ENCODE measurements around the gene MOCOS. TPM values are rescaled to one million over a fixed set of nuclear protein-coding genes. Genes with fewer than 3 reads are reported as not detected.

MOCOS gene
- total RNA-seq, 1 experiment from 2014 or later = 12.1 TPM

GRCh38 chr18:36241831-36242230 is 54.5 kb downstream of the MOCOS start:
- H3K9ac ChIP-seq (ENCODE audit: low read length) = no peak overlapping the region
- no peak for ATAC-seq

More at GRCh38 chr18:36241831-36242230, 54.5 kb downstream of the MOCOS start:
- ChIA-PET RAD21 (ENCODE audit: low non-redundant PET in 1 of 2, low total read pairs in 2 of 2, uncharacterized antibody in 2 of 2, unreplicated experiment in 2 of 2) (no interaction called here), POLR2A (no interaction called here), CTCF (no interaction called here)
- H3K4me3 ChIP-seq (replicated peaks in 1 of 2; ENCODE audit: low read depth in 1 of 2, low read length in 2 of 2) = no peak overlapping the region
- no peaks in the 10 kb centered on the region for H3K4me1 ChIP-seq (ENCODE audit: control insufficient read depth in 1 of 2, insufficient read depth in 2 of 2, low read length in 2 of 2)
- H3K27ac ChIP-seq (ENCODE audit: low read depth, low read length) = no peak overlapping the region
- H3K79me2 ChIP-seq (ENCODE audit: insufficient read depth, low read length) = no peaks in the 10 kb centered on the region
- no peaks in the 10 kb centered on the region for H3K27me3 ChIP-seq (ENCODE audit: insufficient read depth, low read length)
- H3K4me2 ChIP-seq (ENCODE audit: low read length) = no peak overlapping the region
- no peaks in the 10 kb centered on the region for H4K20me1 ChIP-seq (ENCODE audit: insufficient read depth)
- no peaks in the 10 kb centered on the region for H3K9me3 ChIP-seq (ENCODE audit: control insufficient read depth in 1 of 2, insufficient read depth in 1 of 2, low read depth in 1 of 2, low read length in 2 of 2)
- BruUV-seq (replicated peaks) = no TSS peak
- H3K9me2 ChIP-seq (ENCODE audit: insufficient read depth) = no peaks in the 10 kb centered on the region
- no peak overlapping the region for H2AFZ ChIP-seq (ENCODE audit: low read depth, low read length, poor library complexity, severe bottlenecking)
- H3K36me3 ChIP-seq (ENCODE audit: control insufficient read depth in 1 of 2, insufficient read depth in 2 of 2, low read length in 2 of 2) = no peaks in the 10 kb centered on the region
- no peak for DNase-seq (ENCODE audit: low read depth, low spot score)
- TF ChIP-seq FOSL1 (IDR thresholded peaks at IDR 0.05; ENCODE audit: low read depth) = no peak
- TF ChIP-seq ELF1 (IDR thresholded peaks at IDR 0.05; ENCODE audit: borderline replicate concordance, low read depth) = no peak
- TF ChIP-seq REST (IDR thresholded peaks at IDR 0.05; ENCODE audit: low read depth) = no peak
- no peak for TF ChIP-seq CBX3 (IDR thresholded peaks at IDR 0.05; ENCODE audit: low read depth)
- no peak for TF ChIP-seq CEBPB (IDR thresholded peaks at IDR 0.05; ENCODE audit: low read depth)
- no peak for TF ChIP-seq SIN3A (IDR thresholded peaks at IDR 0.05; ENCODE audit: low read depth)
- TF ChIP-seq CTCF (IDR thresholded peaks at IDR 0.05 in 2 of 3, conservative IDR thresholded peaks at IDR 0.05 in 1 of 3; ENCODE audit: borderline replicate concordance in 1 of 3, insufficient read depth in 1 of 3, low read depth in 2 of 3, low read length in 2 of 3) = no peak
- no peak for TF ChIP-seq POLR2AphosphoS5 (IDR thresholded peaks at IDR 0.05; ENCODE audit: low read depth, low read length)
- TF ChIP-seq TCF7L2 (IDR thresholded peaks at IDR 0.05; ENCODE audit: borderline replicate concordance, extremely low read depth, insufficient read depth, insufficient read length) = no peak
- TF ChIP-seq MAX (IDR thresholded peaks at IDR 0.05) = no peak
- TF ChIP-seq EZH2 (IDR thresholded peaks at IDR 0.05) = no peak
- no peak for TF ChIP-seq YY1 (IDR thresholded peaks at IDR 0.05; ENCODE audit: extremely low read depth, insufficient replicate concordance, low read depth, low read length)
- intact Hi-C loops (cut with micrococcal nuclease) = no loop called here
